HG02678 (cell line): Measurements from ENCODE around the gene WLS.

Source experiments
- ATAC-seq: cut with Tn5 transposase; IDR thresholded peaks from one replicate; pipeline ENCODE4 v1.9.1; 2021; ENCODE audit warnings: mild to moderate bottlenecking, moderate library complexity; ENCODE audit not compliant: unreplicated experiment

The WLS gene

GRCh38 chr1:68103884-68104554, 128.3 kb downstream of the WLS start:
- no peak for ATAC-seq

GRCh38 chr1:68103011-68103545, 129.2 kb downstream of the WLS start:
- no peak for ATAC-seq

DNA sequence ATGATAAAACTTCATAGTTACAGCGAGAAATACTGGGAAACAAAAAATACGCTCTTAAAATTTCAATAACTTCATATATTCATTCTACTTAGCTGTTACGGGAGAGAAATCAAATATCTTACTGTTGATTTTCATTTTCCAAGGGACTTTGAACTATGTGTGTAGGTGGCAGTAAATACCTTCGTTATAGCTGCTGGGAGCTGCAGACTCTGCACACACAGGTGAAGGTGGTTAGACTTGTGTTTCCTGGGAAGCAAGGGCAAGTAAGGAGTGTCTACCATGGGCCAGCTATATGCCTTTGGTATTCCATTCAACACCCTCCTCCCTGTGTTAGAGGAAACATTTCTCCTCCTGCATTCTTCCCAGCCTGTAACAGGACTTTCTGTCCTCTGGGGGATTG, 130.5 kb downstream of the WLS start:
- ATAC-seq: no peak

DNA sequence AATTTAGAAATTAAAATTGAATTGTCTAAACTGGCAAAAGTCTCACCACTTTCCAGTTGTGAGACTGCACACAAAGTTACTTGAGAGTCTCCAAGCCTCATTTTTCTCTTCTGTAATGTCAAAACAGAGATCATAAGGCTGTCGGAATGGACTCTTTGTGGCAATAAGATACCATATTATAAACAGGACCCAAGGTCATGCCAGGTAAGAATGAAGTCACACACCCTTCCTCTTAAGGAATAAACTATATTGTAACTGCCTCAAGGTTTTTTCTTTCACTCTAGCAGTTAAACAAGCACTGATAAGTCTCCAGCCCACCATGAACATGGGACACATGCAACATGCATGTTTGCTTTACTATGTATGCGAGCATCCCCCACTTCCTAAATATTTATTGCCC, 131.8 kb downstream of the WLS start:
- ATAC-seq: no peak

DNA sequence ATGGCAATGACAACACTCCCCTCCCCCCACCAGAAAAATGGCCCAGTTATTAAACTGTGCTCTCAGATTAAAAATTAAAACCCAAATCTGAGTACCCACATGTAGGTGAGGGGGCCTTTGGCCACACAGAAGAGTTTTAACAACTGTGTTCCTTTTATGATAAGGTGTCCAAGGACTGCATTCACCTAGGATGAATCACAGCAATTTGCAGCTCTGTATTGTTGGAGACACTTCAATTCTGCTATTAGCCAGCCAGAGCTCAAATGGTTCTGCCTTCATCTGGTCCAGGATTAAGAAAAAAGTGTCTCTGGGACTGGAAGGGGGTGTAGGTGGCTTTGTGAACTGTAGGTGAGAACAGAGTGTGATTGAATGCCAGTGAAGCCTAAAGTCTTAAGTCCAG, 138.6 kb downstream of the WLS start:
- no peak for ATAC-seq

- ATAC-seq: no peak
Measured at GRCh38 chr1:68087184-68087583, 145.1 kb downstream of the WLS start.

GRCh38 chr1:68085752-68086151, 146.6 kb downstream of the WLS start:
- no peak for ATAC-seq

- ATAC-seq: no peak
Measured at GRCh38 chr1:68083686-68084085, 148.6 kb downstream of the WLS start.

- ATAC-seq: no peak
Measured at GRCh38 chr1:68081775-68082283, 150.5 kb downstream of the WLS start.

- no peak for ATAC-seq
Measured at GRCh38 chr1:68078647-68079046, 153.7 kb downstream of the WLS start.
